ENCODE data around the gene OSER1.
"Not testable (repeated sequence)": the region's sequence is repeated elsewhere in the genome, so short reads cannot be mapped to it uniquely, and the experiment has no call there.

Gene OSER1

GRCh38 chr20:44210406-44211176 lies at the start of gene OSER1:
TSS of gene OSER1 (minus strand) at chr20:44210771. CDS start at chr20:44206957, 3,814 bp downstream.
- peak; percentile 91 for DNase-seq (ENCODE audit: low read depth)
- peak within 1 kb of the TSS; percentile 79 for H3K4me3 ChIP-seq (ENCODE audit: low read depth, low read length)

- no peak for DNase-seq (ENCODE audit: low read depth)
- H3K4me3 ChIP-seq (ENCODE audit: low read depth, low read length), result no peak overlapping the region
Observed at GRCh38 chr20:44258226-44258890, 47.8 kb upstream of the OSER1 start.

- no peak overlapping the region for H3K4me3 ChIP-seq (ENCODE audit: low read depth, low read length)
- no peak for DNase-seq (ENCODE audit: low read depth)
Observed at GRCh38 chr20:44256961-44257360, 46.4 kb upstream of the OSER1 start.

- H3K4me3 ChIP-seq (ENCODE audit: low read depth, low read length), result no peak overlapping the region
- no peak for DNase-seq (ENCODE audit: low read depth)
Observed at GRCh38 chr20:44255942-44256341, 45.4 kb upstream of the OSER1 start.

GRCh38 chr20:44254073-44254472 lies 43.5 kb upstream of the OSER1 start:
- no peak for DNase-seq (ENCODE audit: low read depth)
- H3K4me3 ChIP-seq (ENCODE audit: low read depth, low read length), result no peak overlapping the region

GRCh38 chr20:44253528-44253927 lies 43.0 kb upstream of the OSER1 start:
- no peak overlapping the region for H3K4me3 ChIP-seq (ENCODE audit: low read depth, low read length)
- DNase-seq (ENCODE audit: low read depth), result no peak

GRCh38 chr20:44251284-44251683 lies 40.7 kb upstream of the OSER1 start:
- no peak overlapping the region for H3K4me3 ChIP-seq (ENCODE audit: low read depth, low read length)
- no peak for DNase-seq (ENCODE audit: low read depth)

- DNase-seq (ENCODE audit: low read depth), result no peak
- no peak overlapping the region for H3K4me3 ChIP-seq (ENCODE audit: low read depth, low read length)
Observed at GRCh38 chr20:44248410-44248759, 37.8 kb upstream of the OSER1 start.

- peak; percentile 1 for DNase-seq (ENCODE audit: low read depth)
- no peak overlapping the region for H3K4me3 ChIP-seq (ENCODE audit: low read depth, low read length)
Observed at GRCh38 chr20:44247586-44248409, 37.2 kb upstream of the OSER1 start.

GRCh38 chr20:44247131-44247571 lies 36.6 kb upstream of the OSER1 start, which contains the start of gene GDAP1L1:
TSS of gene GDAP1L1 (plus strand) at chr20:44247308. CDS start at chr20:44247335, 27 bp downstream.
- no peak for DNase-seq (ENCODE audit: low read depth)
- H3K4me3 ChIP-seq (ENCODE audit: low read depth, low read length), result peak within 1 kb of the TSS; percentile 10

GRCh38 chr20:44245977-44246376 lies 35.4 kb upstream of the OSER1 start:
- DNase-seq (ENCODE audit: low read depth), result no peak
- H3K4me3 ChIP-seq (ENCODE audit: low read depth, low read length), result no peak overlapping the region

- no peak for DNase-seq (ENCODE audit: low read depth)
- H3K4me3 ChIP-seq (ENCODE audit: low read depth, low read length), result no peak overlapping the region
Observed at GRCh38 chr20:44241796-44242195, 31.2 kb upstream of the OSER1 start.

- not testable (repeated sequence) for H3K4me3 ChIP-seq (ENCODE audit: low read depth, low read length); DNase-seq (ENCODE audit: low read depth)
Observed at GRCh38 chr20:44236840-44237239, 26.3 kb upstream of the OSER1 start.

GRCh38 chr20:44235702-44236101 lies 25.1 kb upstream of the OSER1 start:
- DNase-seq (ENCODE audit: low read depth), result no peak
- no peak overlapping the region for H3K4me3 ChIP-seq (ENCODE audit: low read depth, low read length)

GRCh38 chr20:44234566-44235317 lies 24.2 kb upstream of the OSER1 start:
- DNase-seq (ENCODE audit: low read depth), result no peak
- H3K4me3 ChIP-seq (ENCODE audit: low read depth, low read length), result no peak overlapping the region

GRCh38 chr20:44233436-44234016 lies 23.0 kb upstream of the OSER1 start:
- H3K4me3 ChIP-seq (ENCODE audit: low read depth, low read length), result no peak overlapping the region
- no peak for DNase-seq (ENCODE audit: low read depth)

- DNase-seq (ENCODE audit: low read depth); H3K4me3 ChIP-seq (ENCODE audit: low read depth, low read length): not testable (repeated sequence)
Observed at GRCh38 chr20:44232469-44232856, 21.9 kb upstream of the OSER1 start.

GRCh38 chr20:44231713-44232468 lies 21.3 kb upstream of the OSER1 start:
- DNase-seq (ENCODE audit: low read depth), result no peak
- H3K4me3 ChIP-seq (ENCODE audit: low read depth, low read length), result no peak overlapping the region

All from skeletal muscle cell (primary cell).